HG03066 (cell line): ENCODE data around the gene GALNT8.
"Not testable (repeated sequence)": the region's sequence is repeated elsewhere in the genome, so short reads cannot be mapped to it uniquely, and the experiment has no call there.

Experiments used
- ATAC-seq: cut with Tn5 transposase; IDR thresholded peaks from one replicate; pipeline ENCODE4 v1.9.1; 2021; ENCODE audit warnings: low read depth; ENCODE audit not compliant: unreplicated experiment

GALNT8 gene

DNA sequence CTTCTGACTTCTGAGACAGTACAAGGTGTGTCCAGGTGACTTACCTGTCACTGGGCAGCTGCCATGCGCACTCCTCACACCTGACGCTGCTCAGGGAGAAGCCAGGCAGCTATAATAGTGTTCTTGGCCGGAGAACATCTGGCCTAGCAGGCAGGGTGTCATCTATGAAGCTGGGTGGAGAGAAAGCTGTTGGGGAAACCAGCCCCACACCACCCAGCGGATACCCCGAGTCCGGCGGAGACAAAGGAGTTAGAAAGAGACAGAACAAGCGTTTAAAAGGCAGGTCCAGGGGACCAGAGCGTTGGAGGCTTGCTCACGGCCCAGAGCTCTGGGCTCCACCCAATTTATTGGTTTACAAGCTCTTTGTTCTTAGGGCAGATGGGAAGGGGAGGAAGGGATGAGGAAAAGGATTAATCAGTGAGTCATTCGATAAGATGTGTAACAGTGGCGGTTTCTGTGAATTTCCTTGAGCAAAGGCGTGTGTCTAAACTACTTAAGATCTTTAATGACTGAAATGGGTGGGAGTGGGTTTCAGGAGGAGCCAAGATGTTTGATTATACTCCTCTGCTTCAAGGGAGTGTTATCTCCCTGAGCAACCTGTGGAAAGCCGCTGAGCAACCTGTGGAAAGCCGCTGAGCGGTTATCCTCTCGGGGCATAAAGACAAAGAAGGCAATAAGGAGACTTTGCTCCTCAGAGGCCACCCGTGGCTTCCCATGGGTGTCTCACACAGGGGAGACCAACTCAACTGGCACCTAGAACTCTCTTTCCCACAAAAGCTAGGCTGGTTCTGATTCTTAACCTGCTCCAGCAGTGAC is at the start of gene GALNT8:
GALNT8 (plus strand) TSS at position 580 of the 816 bp plus-strand sequence. CDS start 278 bp downstream, outside the sequence.
- no peak for ATAC-seq

- no peak for ATAC-seq
Measured at GRCh38 chr12:4679711-4680110, 40.5 kb upstream of the GALNT8 start.

GRCh38 chr12:4681732-4682131 is 38.5 kb upstream of the GALNT8 start:
- ATAC-seq: no peak

DNA sequence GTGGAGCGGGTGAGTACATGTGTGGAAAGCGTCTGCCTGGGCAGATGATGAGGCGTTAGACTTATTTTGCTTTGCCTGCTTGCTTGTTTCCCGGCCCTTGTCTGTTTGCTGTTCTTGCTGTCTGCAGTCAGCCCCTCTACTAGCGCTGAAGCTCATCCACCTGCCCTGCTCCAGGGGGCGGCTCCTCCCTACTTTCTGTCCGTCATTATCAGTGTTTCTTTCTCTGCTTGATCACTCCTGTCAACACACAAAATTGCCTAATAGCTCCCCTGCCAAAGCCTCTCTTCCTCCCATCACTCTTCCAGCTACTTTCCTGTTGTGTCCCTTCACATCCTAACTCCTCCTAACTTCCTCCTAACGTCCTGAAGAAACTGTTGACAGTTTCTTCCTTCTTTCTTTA is 34.9 kb upstream of the GALNT8 start:
- no peak for ATAC-seq

- no peak for ATAC-seq
Measured at GRCh38 chr12:4690760-4691159, 29.4 kb upstream of the GALNT8 start.

- no peak for ATAC-seq
Measured at GRCh38 chr12:4700621-4701026, 19.6 kb upstream of the GALNT8 start.

- ATAC-seq: no peak
Measured at GRCh38 chr12:4701395-4702190, 18.6 kb upstream of the GALNT8 start.

- ATAC-seq: no peak
Measured at GRCh38 chr12:4703676-4704075, 16.5 kb upstream of the GALNT8 start.

GRCh38 chr12:4705824-4706223 is 14.4 kb upstream of the GALNT8 start:
- no peak for ATAC-seq

DNA sequence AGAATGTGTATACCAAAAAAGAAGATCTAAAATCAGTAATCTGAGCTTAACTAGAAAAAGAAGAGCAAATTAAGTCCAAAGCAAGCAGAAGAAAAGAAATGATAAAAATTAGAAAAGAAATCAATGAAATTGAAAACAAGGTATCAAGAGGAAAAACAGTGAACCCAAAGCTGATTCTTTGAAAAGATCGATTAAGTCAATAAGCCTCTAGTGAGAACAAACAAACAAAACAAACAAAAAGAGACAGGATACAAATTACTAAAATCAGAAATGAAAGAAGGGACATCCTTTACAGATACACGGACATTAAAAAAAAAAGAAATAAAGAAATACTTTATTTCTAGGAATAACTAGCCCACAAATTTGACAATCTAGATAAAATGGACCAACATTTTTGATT is 12.9 kb upstream of the GALNT8 start:
- ATAC-seq: no peak

DNA sequence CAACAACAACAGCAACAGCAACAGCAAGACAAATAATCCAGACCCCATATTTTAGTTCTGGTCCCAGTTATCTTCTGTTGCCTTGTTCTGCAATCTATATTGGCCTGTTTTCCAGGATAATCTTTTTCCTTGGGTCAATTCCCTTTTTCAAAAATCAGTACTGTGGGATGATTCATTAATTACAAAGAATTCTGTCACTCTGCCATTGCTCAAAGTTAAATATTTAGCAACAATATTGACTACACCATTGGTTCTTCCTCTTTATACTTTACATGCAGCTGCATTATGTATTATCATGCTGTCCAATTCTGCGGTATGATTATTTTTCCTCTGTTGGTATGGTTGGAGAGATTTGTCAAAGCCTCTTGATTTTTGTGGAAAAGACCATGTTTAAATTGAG is 10.1 kb upstream of the GALNT8 start:
- no peak for ATAC-seq

DNA sequence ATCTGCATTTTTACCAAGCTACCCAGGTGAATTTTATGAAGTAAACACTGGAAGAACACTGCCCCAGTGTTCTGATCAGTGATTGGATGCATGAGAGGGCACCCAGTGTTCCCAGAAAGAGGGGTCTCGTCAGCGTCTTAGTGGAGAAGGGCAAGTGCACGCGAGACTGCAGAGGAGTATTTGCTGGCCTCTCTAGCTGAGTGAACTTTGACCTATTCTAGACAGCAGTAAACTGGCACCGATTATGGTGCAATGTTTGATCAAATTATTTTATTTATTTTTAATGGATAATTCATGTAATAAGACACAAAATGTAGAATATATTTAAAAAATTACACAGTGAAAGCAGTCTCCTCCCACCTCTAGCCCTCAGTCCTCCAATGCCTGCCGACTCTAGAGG is 5.3 kb upstream of the GALNT8 start:
- ATAC-seq: no peak

GRCh38 chr12:4717806-4718205 is 2.4 kb upstream of the GALNT8 start:
- ATAC-seq: no peak

DNA sequence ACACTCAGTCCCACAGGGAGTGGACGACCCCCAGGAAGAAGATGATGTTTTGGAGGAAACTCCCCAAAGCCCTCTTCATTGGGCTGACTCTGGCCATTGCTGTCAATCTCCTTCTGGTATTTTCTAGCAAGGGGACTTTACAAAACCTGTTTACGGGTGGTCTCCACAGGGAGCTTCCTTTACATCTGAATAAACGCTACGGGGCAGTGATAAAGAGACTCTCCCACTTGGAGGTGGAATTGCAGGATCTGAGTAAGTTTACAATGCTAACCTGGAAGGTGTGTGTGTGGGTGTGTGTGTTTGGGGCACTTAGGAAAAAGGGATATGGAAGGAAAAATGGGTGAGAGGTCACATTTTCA is 416 bp downstream of the GALNT8 start:
- ATAC-seq: no peak

GRCh38 chr12:4721587-4721986 is 1.4 kb downstream of the GALNT8 start:
- ATAC-seq: not testable (repeated sequence)

DNA sequence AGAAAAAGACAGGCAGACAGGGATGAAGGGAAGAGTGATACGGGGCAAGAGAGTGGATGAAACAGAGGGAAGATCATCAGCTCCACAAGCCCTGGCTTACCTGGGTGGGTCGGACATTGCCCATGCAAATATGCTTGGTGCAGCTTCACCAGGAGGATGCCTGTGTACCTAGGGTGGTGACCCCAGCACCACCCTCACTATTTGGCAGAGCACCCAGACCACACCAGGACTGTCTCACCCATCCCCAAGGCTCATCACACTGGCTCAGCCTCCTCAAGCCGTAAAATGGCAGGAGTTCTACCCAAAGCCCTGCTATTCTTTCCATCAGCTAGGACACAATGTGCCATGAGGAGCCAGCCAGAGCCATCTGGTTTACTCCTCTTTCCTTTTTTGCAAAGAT is 3.0 kb downstream of the GALNT8 start:
- ATAC-seq: no peak

DNA sequence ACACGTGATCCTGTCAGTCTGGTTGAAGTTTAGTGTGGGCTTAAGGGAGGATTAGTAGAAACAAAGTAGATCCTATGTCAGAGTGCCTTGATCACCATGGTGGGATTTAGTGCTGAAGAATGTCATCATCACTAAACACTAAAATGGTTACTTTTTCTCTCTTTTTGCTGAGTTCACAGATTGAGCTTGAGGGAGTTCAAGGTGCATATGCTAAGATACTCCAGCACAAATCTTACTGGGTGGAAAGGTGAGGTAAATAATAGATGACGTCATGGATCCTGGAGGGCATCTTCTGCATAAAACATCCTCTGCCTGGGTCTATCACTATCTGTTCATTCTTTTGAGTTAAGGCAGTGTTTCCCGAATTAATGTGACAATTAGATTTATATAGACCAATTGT is 4.9 kb downstream of the GALNT8 start:
- ATAC-seq: no peak

GRCh38 chr12:4734625-4735340 is 14.6 kb downstream of the GALNT8 start:
- no peak for ATAC-seq

DNA sequence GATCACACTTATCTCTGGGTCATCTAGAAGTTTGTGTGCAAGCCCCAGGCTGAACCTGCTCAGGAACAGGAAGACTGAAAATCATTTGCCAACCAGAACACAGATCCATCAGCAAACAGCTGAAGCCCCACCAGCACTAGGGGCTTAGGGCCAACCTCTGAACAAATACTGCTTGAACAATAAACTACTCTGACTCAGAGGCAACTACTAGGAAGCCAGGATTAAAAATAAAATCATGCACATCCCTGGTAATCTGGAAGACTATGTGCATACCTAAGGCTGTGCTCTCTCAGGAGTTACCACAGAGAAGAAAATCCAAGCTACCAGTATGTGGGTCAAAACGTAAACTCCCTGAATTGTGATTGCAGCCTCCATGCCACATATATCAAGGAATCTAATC is 15.9 kb downstream of the GALNT8 start:
- ATAC-seq: no peak

DNA sequence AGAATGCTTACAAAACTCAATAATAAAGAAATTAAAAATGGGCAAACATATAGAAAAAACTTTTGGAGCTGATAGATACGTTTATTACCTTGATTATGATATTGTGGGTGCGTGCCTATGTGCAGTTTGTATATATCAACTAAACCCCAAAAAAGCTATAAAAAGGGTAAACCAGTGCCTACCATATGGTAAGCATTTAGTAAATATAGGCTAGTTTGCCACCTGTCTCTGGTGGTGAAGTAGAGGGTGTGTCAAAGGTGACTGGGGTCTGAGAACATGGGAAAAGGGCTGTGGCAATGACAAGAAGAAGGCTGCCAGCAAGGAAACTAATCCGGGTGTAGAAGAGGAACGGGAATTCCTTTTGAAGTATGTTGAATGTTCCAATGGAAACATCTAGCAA is 18.3 kb downstream of the GALNT8 start:
- no peak for ATAC-seq

- no peak for ATAC-seq
Measured at GRCh38 chr12:4742416-4742970, 22.3 kb downstream of the GALNT8 start.
